ENCODE data around the gene PDLIM7. TPM values are rescaled to one million over a fixed set of nuclear protein-coding genes. Genes with fewer than 3 reads are reported as not detected.

The PDLIM7 gene
- total RNA-seq, 1 donor from 2014 or later = 358 TPM

DNA sequence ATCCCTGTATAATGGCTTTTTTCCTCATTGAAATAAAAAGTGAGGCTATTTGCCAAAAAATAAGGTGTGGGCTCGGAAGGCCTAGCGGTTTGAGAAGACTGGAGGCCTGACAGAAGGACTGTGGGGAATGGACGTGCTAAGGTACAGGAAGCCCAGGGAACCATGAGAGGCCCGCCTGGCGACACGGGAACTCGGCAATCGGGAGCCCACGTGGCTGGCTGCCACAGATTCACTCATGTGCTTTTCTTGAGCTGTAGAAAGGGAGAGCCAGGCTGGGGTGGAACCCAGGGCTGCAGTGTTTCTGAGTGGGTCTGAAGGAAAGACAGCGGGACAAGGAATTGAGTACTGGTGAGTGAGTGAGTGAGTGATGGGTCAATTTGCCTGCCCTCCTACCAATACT lies 31.2 kb upstream of the PDLIM7 start:
- Mint-ChIP-seq H3K4me1 (ENCODE audit: unreplicated experiment) (no peaks in the 10 kb centered on the region), H3K9me3 (ENCODE audit: unreplicated experiment) (no peaks in the 10 kb centered on the region), H3K27ac (ENCODE audit: unreplicated experiment) (no peak overlapping the region), H3K27me3 (ENCODE audit: unreplicated experiment) (no peaks in the 10 kb centered on the region), H3K36me3 (ENCODE audit: unreplicated experiment) (peaks cover 30% of the 10 kb centered on the region), H3K4me3 (ENCODE audit: unreplicated experiment) (no peak overlapping the region)
- DNase-seq (ENCODE audit: extremely low spot score, unreplicated experiment) = no peak
- TF ChIP-seq, protein P1, sequence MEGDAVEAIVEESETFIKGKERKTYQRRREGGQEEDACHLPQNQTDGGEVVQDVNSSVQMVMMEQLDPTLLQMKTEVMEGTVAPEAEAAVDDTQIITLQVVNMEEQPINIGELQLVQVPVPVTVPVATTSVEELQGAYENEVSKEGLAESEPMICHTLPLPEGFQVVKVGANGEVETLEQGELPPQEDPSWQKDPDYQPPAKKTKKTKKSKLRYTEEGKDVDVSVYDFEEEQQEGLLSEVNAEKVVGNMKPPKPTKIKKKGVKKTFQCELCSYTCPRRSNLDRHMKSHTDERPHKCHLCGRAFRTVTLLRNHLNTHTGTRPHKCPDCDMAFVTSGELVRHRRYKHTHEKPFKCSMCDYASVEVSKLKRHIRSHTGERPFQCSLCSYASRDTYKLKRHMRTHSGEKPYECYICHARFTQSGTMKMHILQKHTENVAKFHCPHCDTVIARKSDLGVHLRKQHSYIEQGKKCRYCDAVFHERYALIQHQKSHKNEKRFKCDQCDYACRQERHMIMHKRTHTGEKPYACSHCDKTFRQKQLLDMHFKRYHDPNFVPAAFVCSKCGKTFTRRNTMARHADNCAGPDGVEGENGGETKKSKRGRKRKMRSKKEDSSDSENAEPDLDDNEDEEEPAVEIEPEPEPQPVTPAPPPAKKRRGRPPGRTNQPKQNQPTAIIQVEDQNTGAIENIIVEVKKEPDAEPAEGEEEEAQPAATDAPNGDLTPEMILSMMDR (IDR thresholded peaks at IDR 0.05) = no peak

DNA sequence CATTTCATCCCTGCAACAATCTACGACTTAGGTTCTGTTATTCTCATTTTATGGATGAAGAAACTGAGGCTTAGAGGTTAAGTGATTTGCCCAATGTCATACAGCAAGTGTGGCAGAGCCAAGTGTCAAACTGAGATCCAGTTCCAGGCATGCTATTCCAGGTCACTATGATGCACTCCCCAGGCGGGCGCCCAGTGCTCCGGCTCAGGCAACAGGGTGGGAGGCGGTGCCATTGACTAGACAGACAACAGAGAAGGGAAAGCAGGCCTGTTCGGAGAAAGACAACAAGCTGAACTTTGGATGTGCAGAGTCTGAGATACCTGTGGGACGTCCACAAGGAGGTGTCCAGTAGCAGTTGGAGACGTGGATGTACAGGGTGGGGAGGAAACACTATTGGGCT lies 30.2 kb upstream of the PDLIM7 start:
- TF ChIP-seq, protein P1 (IDR thresholded peaks at IDR 0.05) = no peak
- no peaks in the 10 kb centered on the region for H3K9me3 Mint-ChIP-seq (ENCODE audit: unreplicated experiment)
- no peak for DNase-seq (ENCODE audit: extremely low spot score, unreplicated experiment)

DNA sequence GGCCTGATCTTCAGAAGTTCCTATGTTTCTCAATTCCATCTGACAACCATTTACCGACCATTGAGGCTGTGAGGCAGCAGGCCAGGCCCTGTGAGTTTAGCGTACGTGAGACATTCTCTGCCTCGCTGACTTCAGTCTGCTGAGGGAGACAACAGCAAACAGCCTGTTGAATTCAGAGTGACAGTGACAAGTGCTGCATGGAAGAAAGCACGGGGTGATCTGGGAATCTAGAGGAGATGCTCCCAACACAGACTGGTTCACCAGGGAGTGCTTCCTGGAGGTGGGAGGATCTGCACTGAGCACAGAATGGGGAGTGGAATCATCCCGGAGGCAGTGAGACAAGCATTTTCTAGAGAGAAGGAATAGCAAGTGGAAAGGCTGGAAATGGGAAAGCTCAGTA lies 29.4 kb upstream of the PDLIM7 start:
- Mint-ChIP-seq H3K36me3 (ENCODE audit: unreplicated experiment) (peaks cover 25% of the 10 kb centered on the region), H3K27me3 (ENCODE audit: unreplicated experiment) (no peaks in the 10 kb centered on the region)
- DNase-seq (ENCODE audit: extremely low spot score, unreplicated experiment) = no peak

More for the DNA sequence above, 30.2 kb upstream of the PDLIM7 start:
- Mint-ChIP-seq H3K36me3 (ENCODE audit: unreplicated experiment) (peaks cover 28% of the 10 kb centered on the region), H3K4me1 (ENCODE audit: unreplicated experiment) (no peaks in the 10 kb centered on the region), H3K4me3 (ENCODE audit: unreplicated experiment) (no peak overlapping the region), H3K27ac (ENCODE audit: unreplicated experiment) (no peak overlapping the region), H3K27me3 (ENCODE audit: unreplicated experiment) (no peaks in the 10 kb centered on the region)

DNA sequence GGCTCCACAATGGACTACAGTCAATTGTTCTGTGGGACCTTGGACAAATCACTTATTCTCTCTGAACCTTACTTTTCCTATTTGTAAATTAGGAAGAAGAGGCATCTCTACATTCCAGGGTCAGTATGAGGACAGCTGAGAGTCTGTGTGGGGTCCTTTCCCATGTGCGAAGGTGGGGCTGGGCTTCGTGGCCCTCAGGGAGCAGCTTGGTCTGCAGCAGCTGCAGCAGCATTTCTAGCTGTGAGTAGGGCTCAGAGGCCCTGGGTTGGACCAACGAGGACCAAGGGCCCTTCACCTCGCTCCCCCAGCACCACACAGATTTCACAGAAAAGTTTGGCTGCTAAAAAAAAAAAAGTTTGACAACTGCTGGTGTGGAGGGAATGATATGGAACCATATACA lies 28.8 kb upstream of the PDLIM7 start:
- no peak overlapping the region for H3K27ac Mint-ChIP-seq (ENCODE audit: unreplicated experiment)
- peaks cover 30% of the 10 kb centered on the region for H3K36me3 Mint-ChIP-seq (ENCODE audit: unreplicated experiment)
- TF ChIP-seq, protein P1 (IDR thresholded peaks at IDR 0.05) = no peak
- no peaks in the 10 kb centered on the region for H3K9me3 Mint-ChIP-seq (ENCODE audit: unreplicated experiment)
- H3K4me3 Mint-ChIP-seq (ENCODE audit: unreplicated experiment) = no peak overlapping the region
- no peak for DNase-seq (ENCODE audit: extremely low spot score, unreplicated experiment)
- H3K27me3 Mint-ChIP-seq (ENCODE audit: unreplicated experiment) = no peaks in the 10 kb centered on the region
- H3K4me1 Mint-ChIP-seq (ENCODE audit: unreplicated experiment) = no peaks in the 10 kb centered on the region

More for the DNA sequence above, 29.4 kb upstream of the PDLIM7 start:
- no peaks in the 10 kb centered on the region for H3K9me3 Mint-ChIP-seq (ENCODE audit: unreplicated experiment)
- TF ChIP-seq, protein P1 (IDR thresholded peaks at IDR 0.05) = no peak
- no peak overlapping the region for H3K27ac Mint-ChIP-seq (ENCODE audit: unreplicated experiment)
- no peaks in the 10 kb centered on the region for H3K4me1 Mint-ChIP-seq (ENCODE audit: unreplicated experiment)
- no peak overlapping the region for H3K4me3 Mint-ChIP-seq (ENCODE audit: unreplicated experiment)

DNA sequence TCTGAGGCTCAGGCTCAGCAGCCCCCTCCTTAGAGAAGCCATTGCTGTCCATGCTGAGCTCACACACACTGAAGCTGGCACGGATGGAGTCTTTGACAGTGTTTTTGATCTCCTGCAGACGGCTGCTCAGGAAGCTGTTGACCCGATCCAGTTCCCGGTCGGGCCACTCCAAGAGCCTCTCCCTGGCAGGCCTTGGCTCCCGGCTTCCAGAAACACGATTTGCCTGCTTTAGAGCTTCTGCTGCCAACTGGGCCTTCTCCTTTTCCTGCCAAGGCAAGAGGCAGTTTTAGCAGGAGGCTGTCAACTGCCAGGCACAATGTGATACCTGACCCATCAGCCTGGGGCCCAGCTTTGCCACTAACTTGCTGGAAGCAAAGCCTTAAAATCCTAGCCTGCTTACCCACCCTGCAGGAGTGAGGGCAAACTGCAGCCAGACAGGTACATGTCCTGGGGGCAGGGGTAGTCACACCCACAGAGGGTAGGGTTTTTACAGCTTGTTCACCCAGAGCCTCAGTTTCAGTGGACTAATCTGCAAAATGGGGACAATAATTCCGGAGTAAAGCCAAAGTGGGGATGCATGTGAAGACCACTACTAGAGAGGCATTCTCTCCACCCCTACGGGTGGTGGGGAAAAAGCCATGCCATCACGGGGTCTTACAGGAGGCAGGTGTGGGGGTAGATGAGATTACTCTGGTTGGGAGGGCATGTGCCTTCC lies 27.7 kb upstream of the PDLIM7 start:
- Mint-ChIP-seq H3K36me3 (ENCODE audit: unreplicated experiment) (peaks cover 29% of the 10 kb centered on the region), H3K9me3 (ENCODE audit: unreplicated experiment) (no peaks in the 10 kb centered on the region), H3K27ac (ENCODE audit: unreplicated experiment) (no peak overlapping the region), H3K4me3 (ENCODE audit: unreplicated experiment) (no peak overlapping the region), H3K4me1 (ENCODE audit: unreplicated experiment) (peaks cover 4% of the 10 kb centered on the region), H3K27me3 (ENCODE audit: unreplicated experiment) (no peaks in the 10 kb centered on the region)
- no peak for DNase-seq (ENCODE audit: extremely low spot score, unreplicated experiment)
- TF ChIP-seq, protein P1 (IDR thresholded peaks at IDR 0.05) = no peak
